ENCODE data around the gene SH2B3.
"Not testable (repeated sequence)": the region's sequence is repeated elsewhere in the genome, so short reads cannot be mapped to it uniquely, and the experiment has no call there.

Gene SH2B3

GRCh38 chr12:111387747-111388323 is 17.9 kb upstream of the SH2B3 start:
- DNase-seq (ENCODE audit: low read depth): no peak
- H3K4me3 ChIP-seq (ENCODE audit: control insufficient read depth, low read depth, low read length): no peak overlapping the region
- no peak for TF ChIP-seq CTCF (conservative IDR thresholded peaks at IDR 0.05; ENCODE audit: control insufficient read depth, insufficient read depth, low read depth, low read length)

- TF ChIP-seq CTCF (conservative IDR thresholded peaks at IDR 0.05; ENCODE audit: control insufficient read depth, insufficient read depth, low read depth, low read length): no peak
- DNase-seq (ENCODE audit: low read depth): no peak
- H3K4me3 ChIP-seq (ENCODE audit: control insufficient read depth, low read depth, low read length): no peak overlapping the region
Measured at GRCh38 chr12:111389635-111390034, 16.1 kb upstream of the SH2B3 start.

- no peak overlapping the region for H3K4me3 ChIP-seq (ENCODE audit: control insufficient read depth, low read depth, low read length)
- DNase-seq (ENCODE audit: low read depth): no peak
Measured at GRCh38 chr12:111390910-111391309, 14.8 kb upstream of the SH2B3 start.

DNA sequence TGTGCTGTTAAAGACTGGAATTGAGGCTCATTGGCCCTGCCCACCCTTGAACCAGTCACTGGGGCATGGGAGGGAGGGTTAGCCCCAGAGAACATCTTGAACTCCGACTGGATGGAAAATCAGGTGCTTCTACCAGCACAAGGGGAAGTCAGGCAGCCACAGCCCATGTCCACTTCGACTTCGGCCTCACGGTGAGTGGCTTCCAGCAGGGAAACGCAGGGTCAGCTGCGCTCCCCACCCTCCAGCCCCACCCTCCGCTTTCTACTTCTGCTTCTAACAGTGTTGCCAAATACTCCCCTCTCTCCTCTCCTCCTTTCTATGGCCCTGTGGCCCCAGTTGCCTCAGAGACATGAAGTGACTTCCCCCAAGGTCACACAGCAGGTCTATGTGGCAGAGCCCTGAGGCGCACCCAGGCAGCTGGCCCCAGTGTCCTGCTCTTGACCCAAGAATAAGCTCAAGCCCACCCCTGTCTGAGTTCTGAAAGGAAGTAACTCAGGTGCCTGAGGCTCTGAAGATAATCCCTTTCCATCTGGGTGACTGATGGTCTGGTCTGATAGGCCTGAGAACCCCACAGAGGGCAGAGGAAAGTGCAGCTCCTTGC is 11.9 kb upstream of the SH2B3 start:
- no peak overlapping the region for H3K4me3 ChIP-seq (ENCODE audit: control insufficient read depth, low read depth, low read length)
- no peak for TF ChIP-seq CTCF (conservative IDR thresholded peaks at IDR 0.05; ENCODE audit: control insufficient read depth, insufficient read depth, low read depth, low read length)
- DNase-seq (ENCODE audit: low read depth): no peak

More at GRCh38 chr12:111390910-111391309, 14.8 kb upstream of the SH2B3 start:
- no peak for TF ChIP-seq CTCF (conservative IDR thresholded peaks at IDR 0.05; ENCODE audit: control insufficient read depth, insufficient read depth, low read depth, low read length)

DNA sequence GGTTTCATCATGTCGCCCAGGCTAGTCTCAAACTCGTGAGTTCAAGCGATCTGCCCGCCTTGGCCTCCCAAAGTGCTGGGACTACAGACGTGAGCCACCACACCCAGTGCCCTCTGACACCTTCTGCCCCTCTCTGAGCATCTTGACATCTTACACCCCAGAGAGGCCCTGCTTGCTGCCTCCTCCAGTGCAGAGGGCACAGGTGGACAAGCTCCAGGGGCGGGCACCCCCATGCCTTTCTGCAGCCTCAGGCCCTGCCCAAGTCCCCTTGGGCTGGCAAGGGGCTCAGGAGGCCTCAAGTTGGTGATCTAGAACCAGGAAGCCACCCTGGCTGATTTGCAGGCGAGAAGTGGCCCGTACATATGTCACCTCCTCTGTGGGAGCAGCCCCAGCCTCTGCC is 11.2 kb upstream of the SH2B3 start:
- no peak overlapping the region for H3K4me3 ChIP-seq (ENCODE audit: control insufficient read depth, low read depth, low read length)
- DNase-seq (ENCODE audit: low read depth): no peak
- no peak for TF ChIP-seq CTCF (conservative IDR thresholded peaks at IDR 0.05; ENCODE audit: control insufficient read depth, insufficient read depth, low read depth, low read length)

GRCh38 chr12:111395336-111396187 is 10.2 kb upstream of the SH2B3 start:
- no peak for TF ChIP-seq CTCF (conservative IDR thresholded peaks at IDR 0.05; ENCODE audit: control insufficient read depth, insufficient read depth, low read depth, low read length)
- no peak overlapping the region for H3K4me3 ChIP-seq (ENCODE audit: control insufficient read depth, low read depth, low read length)
- no peak for DNase-seq (ENCODE audit: low read depth)

GRCh38 chr12:111396271-111396670 is 9.5 kb upstream of the SH2B3 start:
- not testable (repeated sequence) for DNase-seq (ENCODE audit: low read depth); H3K4me3 ChIP-seq (ENCODE audit: control insufficient read depth, low read depth, low read length)
